Liver (tissue), 9 donors: Measurements from ENCODE around the gene ATXN7L1. TPM values are rescaled to one million over a fixed set of nuclear protein-coding genes. Genes with fewer than 3 reads are reported as not detected.

Source experiments
- DNase-seq: peaks from one replicate; pipeline ENCODE4 v3.0.0-alpha.2; 2017; ENCODE audit warnings: low spot score
- H3K27ac ChIP-seq, 2 donors: one replicate each; pipeline ENCODE4 v1.7.0; 2013; ENCODE audit warnings: inconsistent platforms in 2 of 2, low read length in 2 of 2, control low read depth in 1 of 2, low read depth in 1 of 2, mild to moderate bottlenecking in 1 of 2
- H3K27me3 ChIP-seq, 4 donors: one replicate each; pipeline versions ENCODE4 v1.6.1 to v1.7.0; 2013; ENCODE audit warnings: low read length in 3 of 4, inconsistent platforms in 1 of 4, mild to moderate bottlenecking in 1 of 4, moderate library complexity in 1 of 4; ENCODE audit not compliant: control insufficient read depth in 4 of 4, insufficient read depth in 4 of 4
- H3K36me3 ChIP-seq, 4 donors: one replicate each; pipeline versions ENCODE4 v1.6.1 to v1.7.0; 2013; ENCODE audit warnings: low read length in 3 of 4, mild to moderate bottlenecking in 3 of 4, low read depth in 1 of 4, moderate library complexity in 1 of 4; ENCODE audit not compliant: control insufficient read depth in 4 of 4, insufficient read depth in 3 of 4
- H3K4me1 ChIP-seq, 4 donors: one replicate each; pipeline versions ENCODE4 v1.6.1 to v1.7.0; 2013; ENCODE audit warnings: low read length in 3 of 4, mild to moderate bottlenecking in 3 of 4, moderate library complexity in 1 of 4; ENCODE audit not compliant: control insufficient read depth in 4 of 4, insufficient read depth in 4 of 4
- H3K4me3 ChIP-seq, 3 donors: one replicate each; pipeline versions ENCODE4 v1.6.1 to v1.7.0; 2013; ENCODE audit warnings: low read length in 3 of 3, control low read depth in 1 of 3, low read depth in 1 of 3, mild to moderate bottlenecking in 1 of 3
- H3K9ac ChIP-seq, 2 donors: one replicate each; pipeline ENCODE4 v1.7.0; 2013; ENCODE audit warnings: low read length in 2 of 2, mild to moderate bottlenecking in 2 of 2, moderate library complexity in 2 of 2, control low read depth in 1 of 2, low read depth in 1 of 2
- H3K9me3 ChIP-seq, 4 donors: one replicate each; pipeline versions ENCODE4 v1.6.1 to v1.7.0; 2013; ENCODE audit warnings: low read length in 3 of 4; ENCODE audit not compliant: control insufficient read depth in 4 of 4
- CTCF ChIP-seq: fragments of 150-350 bp; IDR thresholded peaks from 2 replicates; pipeline ENCODE4 v1.5.1; 2017; ENCODE audit warnings: improper control_type of control experiment, low read depth, low read length; ENCODE audit not compliant: missing input control
- FOXA1 ChIP-seq: IDR thresholded peaks from 2 replicates; pipeline ENCODE4 v1.6.1; 2016; ENCODE audit warnings: antibody characterized with exemption
- FOXA2 ChIP-seq: IDR thresholded peaks from 2 replicates; pipeline ENCODE4 v1.6.1; 2016; ENCODE audit warnings: antibody characterized with exemption
- GABPA ChIP-seq, 2 donors: IDR thresholded peaks in 1 of 2; conservative IDR thresholded peaks in 1 of 2; 2 replicates each; pipeline ENCODE4 v1.6.1; 2016; ENCODE audit warnings: antibody characterized with exemption in 2 of 2, mild to moderate bottlenecking in 1 of 2, moderate library complexity in 1 of 2
- HNF4A ChIP-seq, 2 donors: conservative IDR thresholded peaks; 2 replicates each; pipeline ENCODE4 v1.6.1; 2016; ENCODE audit warnings: antibody characterized with exemption in 2 of 2, mild to moderate bottlenecking in 2 of 2
- HNF4G ChIP-seq: IDR thresholded peaks from 2 replicates; pipeline ENCODE4 v1.6.1; 2016; ENCODE audit warnings: antibody characterized with exemption
- JUND ChIP-seq, 2 donors: IDR thresholded peaks; 2 replicates each; pipeline ENCODE4 v1.6.1; 2016; ENCODE audit warnings: antibody characterized with exemption in 2 of 2
- MAX ChIP-seq: IDR thresholded peaks from 2 replicates; pipeline ENCODE4 v1.6.1; 2016; ENCODE audit warnings: antibody characterized with exemption
- NR2F2 ChIP-seq: IDR thresholded peaks from 2 replicates; pipeline ENCODE4 v1.6.1; 2016; ENCODE audit warnings: antibody characterized with exemption
- RAD21 ChIP-seq, 2 donors: IDR thresholded peaks; 2 replicates each; pipeline ENCODE4 v1.6.1; 2016; ENCODE audit warnings: antibody characterized with exemption in 2 of 2, mild to moderate bottlenecking in 2 of 2
- REST ChIP-seq: IDR thresholded peaks from 2 replicates; pipeline ENCODE4 v1.6.1; 2016; ENCODE audit warnings: antibody characterized with exemption, mild to moderate bottlenecking
- SP1 ChIP-seq: IDR thresholded peaks from 2 replicates; pipeline ENCODE4 v1.6.1; 2018; ENCODE audit warnings: antibody characterized with exemption, mild to moderate bottlenecking
- TAF1 ChIP-seq: conservative IDR thresholded peaks from 2 replicates; pipeline ENCODE4 v1.6.1; 2016; ENCODE audit warnings: antibody characterized with exemption, mild to moderate bottlenecking
- YY1 ChIP-seq: IDR thresholded peaks from 2 replicates; pipeline ENCODE4 v1.6.1; 2016; ENCODE audit warnings: antibody characterized with exemption, mild to moderate bottlenecking
- ZBTB33 ChIP-seq: IDR thresholded peaks from 2 replicates; pipeline ENCODE4 v1.6.1; 2016; ENCODE audit warnings: antibody characterized with exemption
- WGBS: extraction: QIAGEN DNeasy Blood & Tissue Kit; methylation state at CpG from one replicate; pipeline ENCODE4 v1.1.7; 2013; 5-methylcytosine and 5-hydroxymethylcytosine counted together
- polyA plus RNA-seq, 2 donors: library from polyadenylated mRNA; stranded (reverse) in 1 of 2; unstranded in 1 of 2; fragments of 200-250 nt in 1 of 2; fragments of >200 nt in 1 of 2; fragmentation: Nextera tagmentation in 1 of 2; extraction: Ambion mirVana in 1 of 2; gene quantifications; one replicate each; pipeline versions ENCODE4 v1.2.1 to v1.2.3, GENCODE V29; 2013 to 2015
- total RNA-seq, 2 donors: library from RNA; depleted of rRNA; stranded (reverse); fragments of >200 nt; gene quantifications; one replicate each; pipeline ENCODE4 v1.2.3, GENCODE V29; 2014
- TF ChIP-seq, protein P1 (sequence below): IDR thresholded peaks from 2 replicates; pipeline ENCODE4 v1.6.1; 2016; ENCODE audit warnings: antibody characterized with exemption
- donor health status: healthy.
- donor health status: healthy.
- donor health status: healthy.
- donor health status: healthy.
- donor health status: healthy.

ATXN7L1 gene
- total and polyA plus RNA-seq, 4 donors, result 2.1 to 7.4 (median 5.3) TPM

- WGBS, result 94% methylated on average over 6 of the region's 6 CpGs
- peaks cover 0 to 2% (median under 1%) of the 10 kb centered on the region in 4 donors for H3K36me3 ChIP-seq
- no peak overlapping the region for H3K4me3 ChIP-seq
- no peaks in the 10 kb centered on the region for H3K27me3 ChIP-seq
- TF ChIP-seq MAX (no peak), TAF1 (no peak), GABPA (IDR thresholded peaks at IDR 0.05 in 1 of 2, conservative IDR thresholded peaks at IDR 0.05 in 1 of 2) (no peak), HNF4G (no peak), NR2F2 (no peak), SP1 (no peak), FOXA2 (no peak), REST (no peak), CTCF (no peak), FOXA1 (no peak)
- TF ChIP-seq, protein P1, sequence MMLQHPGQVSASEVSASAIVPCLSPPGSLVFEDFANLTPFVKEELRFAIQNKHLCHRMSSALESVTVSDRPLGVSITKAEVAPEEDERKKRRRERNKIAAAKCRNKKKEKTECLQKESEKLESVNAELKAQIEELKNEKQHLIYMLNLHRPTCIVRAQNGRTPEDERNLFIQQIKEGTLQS, result no peak
- H3K9me3 ChIP-seq, result no peaks in the 10 kb centered on the region
- no peak overlapping the region for H3K9ac ChIP-seq
- no peak for DNase-seq
- H3K4me1 ChIP-seq, result peaks cover 2 to 29% (median 15%) of the 10 kb centered on the region in 4 donors
- H3K27ac ChIP-seq, result no peak overlapping the region
Measured at GRCh38 chr7:105874055-105874454, 2.3 kb downstream of the ATXN7L1 start.

- Histone ChIP-seq H3K27me3 (no peaks in the 10 kb centered on the region), H3K36me3 (peaks cover 0 to 2% (median under 1%) of the 10 kb centered on the region in 4 donors), H3K9ac (no peak overlapping the region), H3K4me1 (peaks cover 0 to 15% (median 4%) of the 10 kb centered on the region in 4 donors), H3K9me3 (no peaks in the 10 kb centered on the region), H3K27ac (no peak overlapping the region), H3K4me3 (no peak overlapping the region)
- TF ChIP-seq MAX (no peak), YY1 (no peak), FOXA2 (no peak), HNF4G (no peak), GABPA (IDR thresholded peaks at IDR 0.05 in 1 of 2, conservative IDR thresholded peaks at IDR 0.05 in 1 of 2) (no peak), FOXA1 (no peak), JUND (IDR thresholded peaks at IDR 0.05) (no peak), HNF4A (conservative IDR thresholded peaks at IDR 0.05) (no peak), REST (no peak), ZBTB33 (no peak), RAD21 (IDR thresholded peaks at IDR 0.05) (no peak), TAF1 (no peak), NR2F2 (no peak)
- TF ChIP-seq, protein P1, result no peak
- over 99% methylated on average over 5 of the region's 5 CpGs for WGBS
- no peak for DNase-seq
Measured at GRCh38 chr7:105872491-105872890, 3.9 kb downstream of the ATXN7L1 start.
